Bronchial epithelial cell (primary cell): ENCODE data around the gene WNT2B. TPM values are rescaled to one million over a fixed set of nuclear protein-coding genes. Genes with fewer than 3 reads are reported as not detected.

Experiments used
- DNase-seq: peaks from one replicate; pipeline ENCODE4 v3.0.0-alpha.2; 2010; ENCODE audit warnings: low read depth
- FAIRE-seq: peaks from 2 replicates; lab custom pipeline; 2011; peaks lifted over from hg19 to GRCh38; lab: Jason Lieb, UNC
- H3K27me3 ChIP-seq: 2 replicates; pipeline ENCODE4 v1.5.1; 2011; ENCODE audit warnings: low read length; ENCODE audit not compliant: control insufficient read depth, insufficient read depth
- H3K36me3 ChIP-seq: 2 replicates; pipeline ENCODE4 v1.5.1; 2011; ENCODE audit warnings: low read length; ENCODE audit not compliant: control insufficient read depth, insufficient read depth
- H3K4me3 ChIP-seq: 2 replicates; pipeline ENCODE4 v1.5.1; 2011; ENCODE audit warnings: mild to moderate bottlenecking, low read depth, low read length, control low read depth
- total RNA-seq: library from RNA; depleted of rRNA; stranded (reverse); fragments of >200 nt; gene quantifications from 2 replicates; pipeline ENCODE4 v1.2.1, GENCODE V29; 2014
- TF ChIP-seq, protein P1 (sequence below): IDR thresholded peaks from 2 replicates; pipeline ENCODE4 v1.5.1; 2011; ENCODE audit warnings: mild to moderate bottlenecking, moderate library complexity, low read length, control low read depth, inconsistent platforms; ENCODE audit not compliant: insufficient read depth, severe bottlenecking

WNT2B gene
- total RNA-seq, 1 donor from 2014 or later, result 0.53 TPM

- Histone ChIP-seq H3K27me3 (no peaks in the 10 kb centered on the region), H3K36me3 (no peaks in the 10 kb centered on the region), H3K4me3 (no peak overlapping the region)
- DNase-seq, result no peak
- FAIRE-seq, result no peak
- TF ChIP-seq, protein P1, sequence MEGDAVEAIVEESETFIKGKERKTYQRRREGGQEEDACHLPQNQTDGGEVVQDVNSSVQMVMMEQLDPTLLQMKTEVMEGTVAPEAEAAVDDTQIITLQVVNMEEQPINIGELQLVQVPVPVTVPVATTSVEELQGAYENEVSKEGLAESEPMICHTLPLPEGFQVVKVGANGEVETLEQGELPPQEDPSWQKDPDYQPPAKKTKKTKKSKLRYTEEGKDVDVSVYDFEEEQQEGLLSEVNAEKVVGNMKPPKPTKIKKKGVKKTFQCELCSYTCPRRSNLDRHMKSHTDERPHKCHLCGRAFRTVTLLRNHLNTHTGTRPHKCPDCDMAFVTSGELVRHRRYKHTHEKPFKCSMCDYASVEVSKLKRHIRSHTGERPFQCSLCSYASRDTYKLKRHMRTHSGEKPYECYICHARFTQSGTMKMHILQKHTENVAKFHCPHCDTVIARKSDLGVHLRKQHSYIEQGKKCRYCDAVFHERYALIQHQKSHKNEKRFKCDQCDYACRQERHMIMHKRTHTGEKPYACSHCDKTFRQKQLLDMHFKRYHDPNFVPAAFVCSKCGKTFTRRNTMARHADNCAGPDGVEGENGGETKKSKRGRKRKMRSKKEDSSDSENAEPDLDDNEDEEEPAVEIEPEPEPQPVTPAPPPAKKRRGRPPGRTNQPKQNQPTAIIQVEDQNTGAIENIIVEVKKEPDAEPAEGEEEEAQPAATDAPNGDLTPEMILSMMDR, result no peak
Observed at GRCh38 chr1:112542206-112542973, 33.6 kb downstream of the WNT2B start.

DNA sequence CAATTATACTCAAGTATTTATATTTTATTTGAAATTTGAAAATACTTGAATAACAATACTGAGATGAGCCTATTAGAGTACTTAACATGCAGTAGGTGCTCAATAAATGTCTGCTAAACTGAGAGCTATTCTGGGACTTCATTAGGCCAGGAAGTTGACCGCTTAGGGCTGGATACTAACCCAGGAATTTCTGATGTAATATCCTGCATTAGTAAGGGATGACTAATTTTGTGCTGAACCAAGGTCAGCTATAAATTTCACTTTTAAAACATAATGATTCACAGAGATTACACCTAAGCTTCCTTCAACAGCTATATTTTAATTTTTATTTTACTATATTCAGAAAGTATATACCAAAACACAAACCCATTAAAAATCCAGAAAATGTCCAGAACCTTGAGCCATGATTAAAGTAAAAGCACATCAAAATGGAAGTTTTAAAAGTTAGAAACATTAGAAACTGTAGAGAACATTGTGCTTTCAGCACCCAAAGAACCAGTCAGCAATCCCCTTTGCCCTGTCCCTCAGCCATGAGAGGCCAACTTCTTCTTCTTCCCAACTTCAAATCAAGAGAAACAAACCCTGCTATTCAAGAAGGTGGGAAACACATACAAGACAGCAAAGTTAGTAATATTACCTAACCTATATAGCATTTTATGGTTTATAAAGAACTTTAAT is 35.4 kb downstream of the WNT2B start:
- no peaks in the 10 kb centered on the region for H3K36me3 ChIP-seq

DNA sequence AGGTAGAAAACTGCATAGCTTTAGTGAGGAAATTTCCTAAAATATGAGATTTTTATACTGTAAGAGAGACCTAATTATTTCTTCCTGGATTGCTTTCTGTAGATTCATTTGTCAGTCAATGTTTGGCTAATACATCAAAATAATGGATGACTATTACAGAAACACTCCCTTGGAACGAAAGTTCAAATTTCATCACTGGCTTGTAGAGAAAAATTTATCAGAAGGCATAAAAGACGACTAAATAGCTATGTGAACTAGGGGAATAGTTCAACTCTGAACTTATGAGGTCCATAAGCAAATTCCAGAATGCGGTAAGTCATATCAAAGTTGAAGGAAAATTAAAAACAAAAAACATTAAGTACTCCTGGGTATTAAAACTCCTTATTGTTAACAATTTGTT is 36.0 kb downstream of the WNT2B start:
- Histone ChIP-seq H3K4me3 (no peak overlapping the region), H3K27me3 (no peaks in the 10 kb centered on the region), H3K36me3 (no peaks in the 10 kb centered on the region)
- TF ChIP-seq, protein P1, result no peak
- FAIRE-seq (no peak), DNase-seq (peak; percentile 73)

More for the DNA sequence above, 35.4 kb downstream of the WNT2B start:
- H3K4me3 ChIP-seq, result no peak overlapping the region
- no peaks in the 10 kb centered on the region for H3K27me3 ChIP-seq
- peak; percentile 97 for DNase-seq
- TF ChIP-seq, protein P1, result no peak
- no peak for FAIRE-seq

DNA sequence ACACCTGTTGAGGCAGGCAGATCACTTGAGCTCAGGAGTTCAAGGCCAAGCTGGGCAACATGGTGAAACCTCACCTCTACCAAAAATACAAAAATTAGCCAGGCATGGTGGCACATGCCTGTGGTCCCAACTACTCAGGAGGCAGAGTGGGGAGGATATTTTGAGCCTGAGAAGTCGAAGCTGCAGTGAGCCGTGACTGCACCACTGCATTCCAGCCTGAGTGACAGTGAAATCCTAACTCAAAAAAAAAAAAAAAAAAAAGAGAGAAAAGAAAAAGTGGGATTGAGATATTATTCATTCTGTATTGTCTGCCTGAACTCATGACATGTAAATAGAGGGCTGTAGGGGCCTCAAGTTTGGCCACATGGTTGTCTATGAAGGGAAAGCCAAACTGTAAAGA is 37.3 kb downstream of the WNT2B start:
- no peak for FAIRE-seq
- Histone ChIP-seq H3K4me3 (no peak overlapping the region), H3K27me3 (no peaks in the 10 kb centered on the region), H3K36me3 (no peaks in the 10 kb centered on the region)
- TF ChIP-seq, protein P1, result no peak
- no peak for DNase-seq

DNA sequence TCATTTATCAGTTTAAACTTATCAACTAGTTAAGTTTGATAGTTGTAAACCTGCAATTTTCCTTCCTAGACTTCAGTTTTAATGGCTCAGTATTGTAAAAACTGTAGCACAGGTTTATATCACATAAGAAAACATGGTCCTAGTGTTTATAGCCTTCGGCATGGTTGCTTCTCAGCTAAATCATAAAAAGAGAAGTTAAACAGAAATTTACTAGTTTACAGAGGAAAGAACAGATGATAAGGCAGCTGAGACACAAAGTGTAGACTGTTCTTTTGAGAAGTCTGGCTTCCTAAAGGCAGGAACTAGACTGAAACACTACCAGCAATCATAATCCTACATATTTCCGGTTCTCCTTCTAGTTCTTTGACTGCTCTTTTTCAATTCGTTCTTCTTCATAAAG is 39.8 kb downstream of the WNT2B start:
- no peaks in the 10 kb centered on the region for H3K27me3 ChIP-seq
- DNase-seq (no peak), FAIRE-seq (no peak)
- no peak overlapping the region for H3K4me3 ChIP-seq
- TF ChIP-seq, protein P1, result no peak
- no peaks in the 10 kb centered on the region for H3K36me3 ChIP-seq
